ENCODE results near the gene PARP1. TPM values are rescaled to one million over a fixed set of nuclear protein-coding genes. Genes with fewer than 3 reads are reported as not detected.

Gene PARP1
- total RNA-seq, 1 experiment from 2014 or later = 376 TPM

DNA sequence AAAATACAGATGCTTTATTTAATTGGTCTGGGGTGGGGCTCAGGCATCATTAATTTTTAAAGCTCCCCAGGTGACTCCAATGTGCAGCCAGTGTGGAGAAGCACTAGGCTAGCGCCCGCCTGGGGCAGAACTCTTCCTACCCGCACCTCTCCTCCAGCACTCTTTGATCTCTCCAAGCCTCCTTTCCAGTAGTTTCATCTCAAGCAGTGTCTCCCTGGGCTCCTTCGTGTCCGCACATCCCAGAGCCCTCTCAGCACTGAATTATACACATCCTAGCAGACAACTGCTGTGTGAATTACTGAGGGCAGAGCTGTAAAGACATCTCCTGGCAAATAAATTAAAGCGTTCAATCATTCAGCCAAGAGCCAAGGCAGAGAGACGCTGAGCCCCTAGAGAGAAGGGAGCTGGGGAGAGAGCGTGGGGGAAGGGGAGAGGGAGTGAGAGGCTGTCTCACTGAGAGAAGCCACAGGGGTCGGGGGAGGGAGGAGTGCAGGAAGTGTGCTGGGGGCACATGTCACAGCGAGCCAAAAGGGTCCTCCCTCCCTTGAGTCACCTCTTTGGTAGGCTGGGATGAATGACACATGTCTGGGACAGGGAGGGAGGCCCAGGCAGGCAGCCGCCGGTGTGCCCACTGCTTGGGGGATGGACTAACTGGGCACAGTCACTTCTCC, 21.0 kb upstream of the PARP1 start:
- no peaks in the 10 kb centered on the region for H3K9me3 Mint-ChIP-seq
- peaks cover 10% of the 10 kb centered on the region for H3K4me1 Mint-ChIP-seq
- no peaks in the 10 kb centered on the region; the same call in 1 of the 2 replicates for H3K27me3 Mint-ChIP-seq (ENCODE audit: low read depth)
- peak; percentile 19; the same call in 1 of the 2 replicates for ATAC-seq
- H3K4me3 Mint-ChIP-seq = no peak overlapping the region
- ChIA-PET POLR2A (no interaction called here), CTCF (interaction anchor here (1.4 to 4.2 kb wide), 3 partner anchors 21 to 141 kb away, joined by 4 to 22 read pairs (median 12); partner anchors contain the start of gene PARP1)
- no peak overlapping the region for H3K27ac Mint-ChIP-seq
- no peak for DNase-seq (ENCODE audit: low spot score)
- TF ChIP-seq MXD4 (CRISPR knock-in tag; IDR thresholded peaks at IDR 0.05; ENCODE audit: borderline replicate concordance) (no peak), IRF2 (CRISPR knock-in tag; IDR thresholded peaks at IDR 0.05; ENCODE audit: borderline replicate concordance, low read depth) (no peak), NFYB (CRISPR knock-in tag; conservative IDR thresholded peaks at IDR 0.05; ENCODE audit: low read depth) (no peak), EMX1 (CRISPR knock-in tag; IDR thresholded peaks at IDR 0.05) (no peak), PRRX2 (CRISPR knock-in tag; IDR thresholded peaks at IDR 0.05) (no peak), SMAD4 (CRISPR knock-in tag; IDR thresholded peaks at IDR 0.05) (no peak), NFE2L1 (CRISPR knock-in tag; IDR thresholded peaks at IDR 0.05) (no peak), ESRRA (CRISPR knock-in tag; IDR thresholded peaks at IDR 0.05; ENCODE audit: borderline replicate concordance) (no peak), ZNF423 (CRISPR knock-in tag; IDR thresholded peaks at IDR 0.05) (no peak), ZNF219 (CRISPR knock-in tag; IDR thresholded peaks at IDR 0.05; ENCODE audit: borderline replicate concordance) (no peak), FOXP1 (CRISPR knock-in tag; IDR thresholded peaks at IDR 0.05; ENCODE audit: borderline replicate concordance) (no peak), HMGA2 (CRISPR knock-in tag; IDR thresholded peaks at IDR 0.05) (no peak), ZNF138 (CRISPR knock-in tag; conservative IDR thresholded peaks at IDR 0.05) (no peak), ZNF396 (CRISPR knock-in tag; IDR thresholded peaks at IDR 0.05; ENCODE audit: borderline replicate concordance) (no peak), FOXK1 (CRISPR knock-in tag; IDR thresholded peaks at IDR 0.05) (no peak), ZNF317 (CRISPR knock-in tag; IDR thresholded peaks at IDR 0.05; ENCODE audit: borderline replicate concordance, low read depth) (no peak)
- TF ChIP-seq, protein P1, sequence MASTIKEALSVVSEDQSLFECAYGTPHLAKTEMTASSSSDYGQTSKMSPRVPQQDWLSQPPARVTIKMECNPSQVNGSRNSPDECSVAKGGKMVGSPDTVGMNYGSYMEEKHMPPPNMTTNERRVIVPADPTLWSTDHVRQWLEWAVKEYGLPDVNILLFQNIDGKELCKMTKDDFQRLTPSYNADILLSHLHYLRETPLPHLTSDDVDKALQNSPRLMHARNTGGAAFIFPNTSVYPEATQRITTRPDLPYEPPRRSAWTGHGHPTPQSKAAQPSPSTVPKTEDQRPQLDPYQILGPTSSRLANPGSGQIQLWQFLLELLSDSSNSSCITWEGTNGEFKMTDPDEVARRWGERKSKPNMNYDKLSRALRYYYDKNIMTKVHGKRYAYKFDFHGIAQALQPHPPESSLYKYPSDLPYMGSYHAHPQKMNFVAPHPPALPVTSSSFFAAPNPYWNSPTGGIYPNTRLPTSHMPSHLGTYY (CRISPR knock-in tag; IDR thresholded peaks at IDR 0.05) = no peak
- H3K36me3 Mint-ChIP-seq = no peaks in the 10 kb centered on the region

DNA sequence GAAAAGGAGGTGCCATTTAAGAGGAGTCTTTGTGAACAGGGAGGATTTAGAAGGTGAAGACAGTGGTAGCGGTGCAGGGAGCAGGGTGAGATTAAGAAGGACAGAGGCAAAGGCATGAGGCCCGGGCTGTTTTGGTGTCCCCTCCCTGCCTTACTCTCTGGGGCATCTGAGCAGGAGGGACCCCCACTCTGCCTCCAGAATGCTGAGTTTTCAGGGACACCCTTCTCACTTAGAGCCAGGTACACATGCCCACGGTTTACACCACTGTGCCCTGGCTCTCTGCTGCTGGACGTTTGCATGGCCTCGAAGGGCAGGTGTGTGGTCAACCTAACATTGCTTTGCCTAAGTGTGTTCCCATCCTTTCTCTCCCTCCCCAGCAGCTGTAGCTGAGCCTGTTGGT, 20.5 kb upstream of the PARP1 start:
- Mint-ChIP-seq H3K4me3 (no peak overlapping the region), H3K27ac (no peak overlapping the region), H3K36me3 (no peaks in the 10 kb centered on the region), H3K27me3 (ENCODE audit: low read depth) (no peaks in the 10 kb centered on the region; the same call in 1 of the 2 replicates), H3K4me1 (peaks cover 10% of the 10 kb centered on the region), H3K9me3 (no peaks in the 10 kb centered on the region)
- no peak for DNase-seq (ENCODE audit: low spot score)
- ATAC-seq = no peak
- POLR2A ChIA-PET = no interaction called here
- CTCF ChIA-PET = interaction anchor here (1.4 to 4.2 kb wide), 3 partner anchors 8 to 142 kb away, joined by 4 to 22 read pairs (median 4); partner anchors contain the start of gene PARP1
- no peak for TF ChIP-seq ATF1 (CRISPR knock-in tag; IDR thresholded peaks at IDR 0.05)
- no peak for TF ChIP-seq CREB1 (CRISPR knock-in tag; IDR thresholded peaks at IDR 0.05)
- TF ChIP-seq, protein P2, sequence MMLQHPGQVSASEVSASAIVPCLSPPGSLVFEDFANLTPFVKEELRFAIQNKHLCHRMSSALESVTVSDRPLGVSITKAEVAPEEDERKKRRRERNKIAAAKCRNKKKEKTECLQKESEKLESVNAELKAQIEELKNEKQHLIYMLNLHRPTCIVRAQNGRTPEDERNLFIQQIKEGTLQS (CRISPR knock-in tag; conservative IDR thresholded peaks at IDR 0.05) = no peak
- no peak for TF ChIP-seq NFE2L1 (CRISPR knock-in tag; IDR thresholded peaks at IDR 0.05)
- TF ChIP-seq, protein P3, sequence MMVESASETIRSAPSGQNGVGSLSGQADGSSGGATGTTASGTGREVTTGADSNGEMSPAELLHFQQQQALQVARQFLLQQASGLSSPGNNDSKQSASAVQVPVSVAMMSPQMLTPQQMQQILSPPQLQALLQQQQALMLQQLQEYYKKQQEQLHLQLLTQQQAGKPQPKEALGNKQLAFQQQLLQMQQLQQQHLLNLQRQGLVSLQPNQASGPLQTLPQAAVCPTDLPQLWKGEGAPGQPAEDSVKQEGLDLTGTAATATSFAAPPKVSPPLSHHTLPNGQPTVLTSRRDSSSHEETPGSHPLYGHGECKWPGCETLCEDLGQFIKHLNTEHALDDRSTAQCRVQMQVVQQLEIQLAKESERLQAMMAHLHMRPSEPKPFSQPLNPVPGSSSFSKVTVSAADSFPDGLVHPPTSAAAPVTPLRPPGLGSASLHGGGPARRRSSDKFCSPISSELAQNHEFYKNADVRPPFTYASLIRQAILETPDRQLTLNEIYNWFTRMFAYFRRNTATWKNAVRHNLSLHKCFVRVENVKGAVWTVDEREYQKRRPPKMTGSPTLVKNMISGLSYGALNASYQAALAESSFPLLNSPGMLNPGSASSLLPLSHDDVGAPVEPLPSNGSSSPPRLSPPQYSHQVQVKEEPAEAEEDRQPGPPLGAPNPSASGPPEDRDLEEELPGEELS (CRISPR knock-in tag; IDR thresholded peaks at IDR 0.05) = no peak
- TF ChIP-seq HMGA2 (CRISPR knock-in tag; IDR thresholded peaks at IDR 0.05) = no peak
- TF ChIP-seq, protein P4, sequence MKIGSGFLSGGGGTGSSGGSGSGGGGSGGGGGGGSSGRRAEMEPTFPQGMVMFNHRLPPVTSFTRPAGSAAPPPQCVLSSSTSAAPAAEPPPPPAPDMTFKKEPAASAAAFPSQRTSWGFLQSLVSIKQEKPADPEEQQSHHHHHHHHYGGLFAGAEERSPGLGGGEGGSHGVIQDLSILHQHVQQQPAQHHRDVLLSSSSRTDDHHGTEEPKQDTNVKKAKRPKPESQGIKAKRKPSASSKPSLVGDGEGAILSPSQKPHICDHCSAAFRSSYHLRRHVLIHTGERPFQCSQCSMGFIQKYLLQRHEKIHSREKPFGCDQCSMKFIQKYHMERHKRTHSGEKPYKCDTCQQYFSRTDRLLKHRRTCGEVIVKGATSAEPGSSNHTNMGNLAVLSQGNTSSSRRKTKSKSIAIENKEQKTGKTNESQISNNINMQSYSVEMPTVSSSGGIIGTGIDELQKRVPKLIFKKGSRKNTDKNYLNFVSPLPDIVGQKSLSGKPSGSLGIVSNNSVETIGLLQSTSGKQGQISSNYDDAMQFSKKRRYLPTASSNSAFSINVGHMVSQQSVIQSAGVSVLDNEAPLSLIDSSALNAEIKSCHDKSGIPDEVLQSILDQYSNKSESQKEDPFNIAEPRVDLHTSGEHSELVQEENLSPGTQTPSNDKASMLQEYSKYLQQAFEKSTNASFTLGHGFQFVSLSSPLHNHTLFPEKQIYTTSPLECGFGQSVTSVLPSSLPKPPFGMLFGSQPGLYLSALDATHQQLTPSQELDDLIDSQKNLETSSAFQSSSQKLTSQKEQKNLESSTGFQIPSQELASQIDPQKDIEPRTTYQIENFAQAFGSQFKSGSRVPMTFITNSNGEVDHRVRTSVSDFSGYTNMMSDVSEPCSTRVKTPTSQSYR (CRISPR knock-in tag; IDR thresholded peaks at IDR 0.05) = no peak
- no peak for TF ChIP-seq MXD4 (CRISPR knock-in tag; IDR thresholded peaks at IDR 0.05; ENCODE audit: borderline replicate concordance)
- TF ChIP-seq ESRRA (CRISPR knock-in tag; IDR thresholded peaks at IDR 0.05; ENCODE audit: borderline replicate concordance) = no peak
- no peak for TF ChIP-seq ZNF317 (CRISPR knock-in tag; IDR thresholded peaks at IDR 0.05; ENCODE audit: borderline replicate concordance, low read depth)
- TF ChIP-seq, protein P5, sequence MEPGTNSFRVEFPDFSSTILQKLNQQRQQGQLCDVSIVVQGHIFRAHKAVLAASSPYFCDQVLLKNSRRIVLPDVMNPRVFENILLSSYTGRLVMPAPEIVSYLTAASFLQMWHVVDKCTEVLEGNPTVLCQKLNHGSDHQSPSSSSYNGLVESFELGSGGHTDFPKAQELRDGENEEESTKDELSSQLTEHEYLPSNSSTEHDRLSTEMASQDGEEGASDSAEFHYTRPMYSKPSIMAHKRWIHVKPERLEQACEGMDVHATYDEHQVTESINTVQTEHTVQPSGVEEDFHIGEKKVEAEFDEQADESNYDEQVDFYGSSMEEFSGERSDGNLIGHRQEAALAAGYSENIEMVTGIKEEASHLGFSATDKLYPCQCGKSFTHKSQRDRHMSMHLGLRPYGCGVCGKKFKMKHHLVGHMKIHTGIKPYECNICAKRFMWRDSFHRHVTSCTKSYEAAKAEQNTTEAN (CRISPR knock-in tag; IDR thresholded peaks at IDR 0.05) = no peak
- TF ChIP-seq, protein P6, sequence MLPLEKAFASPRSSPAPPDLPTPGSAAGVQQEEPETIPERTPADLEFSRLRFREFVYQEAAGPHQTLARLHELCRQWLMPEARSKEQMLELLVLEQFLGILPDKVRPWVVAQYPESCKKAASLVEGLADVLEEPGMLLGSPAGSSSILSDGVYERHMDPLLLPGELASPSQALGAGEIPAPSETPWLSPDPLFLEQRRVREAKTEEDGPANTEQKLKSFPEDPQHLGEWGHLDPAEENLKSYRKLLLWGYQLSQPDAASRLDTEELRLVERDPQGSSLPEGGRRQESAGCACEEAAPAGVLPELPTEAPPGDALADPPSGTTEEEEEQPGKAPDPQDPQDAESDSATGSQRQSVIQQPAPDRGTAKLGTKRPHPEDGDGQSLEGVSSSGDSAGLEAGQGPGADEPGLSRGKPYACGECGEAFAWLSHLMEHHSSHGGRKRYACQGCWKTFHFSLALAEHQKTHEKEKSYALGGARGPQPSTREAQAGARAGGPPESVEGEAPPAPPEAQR (CRISPR knock-in tag; IDR thresholded peaks at IDR 0.05) = no peak
- no peak for TF ChIP-seq SMAD3 (CRISPR knock-in tag; IDR thresholded peaks at IDR 0.05; ENCODE audit: borderline replicate concordance)

Data from WTC11 (cell line).